Osteoblast (primary cell): ENCODE results near the gene GYG2. TPM values are rescaled to one million over a fixed set of nuclear protein-coding genes. Genes with fewer than 3 reads are reported as not detected.
"Not testable (repeated sequence)": the region's sequence is repeated elsewhere in the genome, so short reads cannot be mapped to it uniquely, and the experiment has no call there.

Source experiments
- DNase-seq: peaks from one replicate; pipeline ENCODE4 v3.0.0; 2011; ENCODE audit warnings: low spot score, mixed read lengths; ENCODE audit not compliant: insufficient read length; ENCODE audit errors: missing footprints
- H2AFZ ChIP-seq: 2 replicates; pipeline ENCODE4 v1.6.0; 2011; ENCODE audit warnings: mild to moderate bottlenecking, low read length
- H3K27ac ChIP-seq: 2 replicates; pipeline ENCODE4 v1.5.1; 2011; ENCODE audit warnings: mild to moderate bottlenecking, low read depth, low read length, moderate library complexity
- H3K27me3 ChIP-seq: 2 replicates; pipeline ENCODE4 v1.6.0; 2012; ENCODE audit warnings: mild to moderate bottlenecking, control low read depth, inconsistent platforms, low read length, moderate library complexity; ENCODE audit not compliant: insufficient read depth
- H3K36me3 ChIP-seq: 2 replicates; pipeline ENCODE4 v1.5.1; 2011; ENCODE audit warnings: mild to moderate bottlenecking, low read length, control low read depth, moderate library complexity; ENCODE audit not compliant: insufficient read depth
- H3K4me1 ChIP-seq: 2 replicates; pipeline ENCODE4 v1.5.1; 2011; ENCODE audit warnings: mild to moderate bottlenecking, low read length, control low read depth, moderate library complexity; ENCODE audit not compliant: insufficient read depth
- H3K4me2 ChIP-seq: 2 replicates; pipeline ENCODE4 v1.6.0; 2011; ENCODE audit warnings: mild to moderate bottlenecking, low read length; ENCODE audit not compliant: insufficient read depth
- H3K4me3 ChIP-seq: fragments of 200-600 bp; sonication (generic); 3 replicates; pipeline ENCODE4 v1.5.1; 2012; ENCODE audit warnings: mild to moderate bottlenecking, low read length, inconsistent platforms; ENCODE audit not compliant: insufficient read depth
- H3K79me2 ChIP-seq: 2 replicates; pipeline ENCODE4 v1.6.0; 2012; ENCODE audit warnings: mild to moderate bottlenecking, low read length, control low read depth, inconsistent platforms; ENCODE audit not compliant: insufficient read depth
- H3K9me3 ChIP-seq: 2 replicates; pipeline ENCODE4 v1.5.1; 2011; ENCODE audit warnings: low read depth, low read length, control low read depth
- H4K20me1 ChIP-seq: 2 replicates; pipeline ENCODE4 v1.6.0; 2012; ENCODE audit warnings: mild to moderate bottlenecking, low read length, control low read depth; ENCODE audit not compliant: insufficient read depth
- total RNA-seq: library from RNA; depleted of rRNA; stranded (reverse); fragments of >200 nt; gene quantifications from 2 replicates; pipeline ENCODE4 v1.2.3, GENCODE V29; 2012
- TF ChIP-seq, protein P1 (sequence below): IDR thresholded peaks from 2 replicates; pipeline ENCODE4 v1.5.1; 2011; ENCODE audit warnings: mild to moderate bottlenecking, low read depth, low read length, moderate library complexity; ENCODE audit errors: extremely low read depth

The GYG2 gene
- total RNA-seq, 1 donor, result 6.2 TPM

DNA sequence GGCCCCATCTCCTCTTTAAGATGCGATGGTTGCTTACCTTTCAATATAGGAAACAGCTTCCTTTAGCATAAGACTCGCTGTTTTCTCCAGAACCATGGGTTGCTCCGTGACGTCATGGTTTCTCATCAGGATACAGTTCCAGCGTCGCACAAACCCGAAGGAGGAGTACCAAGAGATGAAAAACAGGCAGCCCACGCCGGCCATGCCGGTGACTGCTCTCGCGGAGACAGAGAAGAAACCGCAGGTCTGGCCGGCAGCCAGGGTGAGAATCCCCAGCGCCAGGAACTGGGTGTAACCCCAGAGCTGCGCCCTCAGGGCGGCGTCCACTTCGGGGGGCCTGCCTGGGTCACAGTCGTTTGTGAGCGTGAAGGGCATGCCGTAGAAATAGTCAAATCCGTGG lies 89.0 kb downstream of the GYG2 start:
- H3K36me3 ChIP-seq, result peaks cover 4% of the 10 kb centered on the region
- DNase-seq, result peak; percentile 66
- TF ChIP-seq, protein P1, sequence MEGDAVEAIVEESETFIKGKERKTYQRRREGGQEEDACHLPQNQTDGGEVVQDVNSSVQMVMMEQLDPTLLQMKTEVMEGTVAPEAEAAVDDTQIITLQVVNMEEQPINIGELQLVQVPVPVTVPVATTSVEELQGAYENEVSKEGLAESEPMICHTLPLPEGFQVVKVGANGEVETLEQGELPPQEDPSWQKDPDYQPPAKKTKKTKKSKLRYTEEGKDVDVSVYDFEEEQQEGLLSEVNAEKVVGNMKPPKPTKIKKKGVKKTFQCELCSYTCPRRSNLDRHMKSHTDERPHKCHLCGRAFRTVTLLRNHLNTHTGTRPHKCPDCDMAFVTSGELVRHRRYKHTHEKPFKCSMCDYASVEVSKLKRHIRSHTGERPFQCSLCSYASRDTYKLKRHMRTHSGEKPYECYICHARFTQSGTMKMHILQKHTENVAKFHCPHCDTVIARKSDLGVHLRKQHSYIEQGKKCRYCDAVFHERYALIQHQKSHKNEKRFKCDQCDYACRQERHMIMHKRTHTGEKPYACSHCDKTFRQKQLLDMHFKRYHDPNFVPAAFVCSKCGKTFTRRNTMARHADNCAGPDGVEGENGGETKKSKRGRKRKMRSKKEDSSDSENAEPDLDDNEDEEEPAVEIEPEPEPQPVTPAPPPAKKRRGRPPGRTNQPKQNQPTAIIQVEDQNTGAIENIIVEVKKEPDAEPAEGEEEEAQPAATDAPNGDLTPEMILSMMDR, result no peak
- no peaks in the 10 kb centered on the region for H4K20me1 ChIP-seq
- no peaks in the 10 kb centered on the region for H3K4me1 ChIP-seq
- H3K27ac ChIP-seq, result no peak overlapping the region
- no peak overlapping the region for H2AFZ ChIP-seq
- no peaks in the 10 kb centered on the region for H3K79me2 ChIP-seq
- H3K4me2 ChIP-seq, result no peak overlapping the region
- no peaks in the 10 kb centered on the region for H3K27me3 ChIP-seq
- H3K4me3 ChIP-seq, result no peak overlapping the region
- H3K9me3 ChIP-seq, result no peaks in the 10 kb centered on the region

DNA sequence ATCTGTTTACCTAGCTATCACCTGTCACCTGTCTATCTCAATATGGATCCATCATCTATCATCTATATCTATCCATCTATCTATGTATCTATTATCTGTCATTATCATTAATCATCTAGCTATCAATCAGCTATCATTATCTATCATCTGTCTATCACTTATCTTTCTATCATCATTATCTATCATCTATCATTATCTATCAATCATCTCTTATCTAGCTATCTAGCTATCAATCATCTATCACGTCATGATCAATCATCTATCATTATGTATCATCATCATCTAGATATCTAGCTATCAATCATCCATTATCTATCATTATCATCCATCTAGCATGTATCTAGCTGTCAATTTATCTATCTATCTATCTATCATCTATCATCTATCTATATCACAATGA lies 92.5 kb downstream of the GYG2 start:
- Histone ChIP-seq H3K27ac (no peak overlapping the region), H2AFZ (no peak overlapping the region), H3K36me3 (peaks cover 4% of the 10 kb centered on the region), H3K4me3 (no peak overlapping the region), H3K79me2 (no peaks in the 10 kb centered on the region), H3K4me1 (no peaks in the 10 kb centered on the region), H3K4me2 (no peak overlapping the region), H3K27me3 (no peaks in the 10 kb centered on the region), H4K20me1 (no peaks in the 10 kb centered on the region), H3K9me3 (no peaks in the 10 kb centered on the region)
- TF ChIP-seq, protein P1, result no peak
- no peak for DNase-seq

GRCh38 chrX:2921750-2922149 lies 93.0 kb downstream of the GYG2 start:
- no peaks in the 10 kb centered on the region for H3K4me1 ChIP-seq
- H3K79me2 ChIP-seq, result no peaks in the 10 kb centered on the region
- no peaks in the 10 kb centered on the region for H4K20me1 ChIP-seq
- peaks cover 4% of the 10 kb centered on the region for H3K36me3 ChIP-seq
- H3K9me3 ChIP-seq, result no peaks in the 10 kb centered on the region
- TF ChIP-seq, protein P1, result no peak
- no peaks in the 10 kb centered on the region for H3K27me3 ChIP-seq
- H3K4me3 ChIP-seq, result no peak overlapping the region
- no peak overlapping the region for H3K4me2 ChIP-seq
- no peak overlapping the region for H3K27ac ChIP-seq
- no peak for DNase-seq
- H2AFZ ChIP-seq, result no peak overlapping the region

DNA sequence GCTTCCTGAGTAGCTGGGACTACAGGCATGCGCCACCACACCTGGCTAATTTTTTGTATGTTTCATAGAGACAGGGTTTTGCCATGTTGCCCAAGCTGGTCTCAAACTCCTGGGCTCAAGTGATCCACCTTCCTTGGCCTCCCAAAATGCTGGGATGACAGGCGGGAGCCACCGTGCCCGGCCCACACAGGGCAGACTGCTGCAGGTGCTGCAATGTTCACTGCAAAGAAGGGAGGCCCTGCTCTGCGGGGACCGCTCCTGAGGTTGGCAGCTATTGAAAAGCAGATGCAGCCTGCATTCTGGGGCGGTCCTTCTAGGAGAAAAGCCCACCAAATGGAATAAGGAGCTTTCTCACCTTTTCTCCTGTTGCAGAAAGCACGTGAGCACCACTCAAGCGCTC lies 95.4 kb downstream of the GYG2 start:
- Histone ChIP-seq H2AFZ (no peak overlapping the region), H3K79me2 (no peaks in the 10 kb centered on the region), H3K9me3 (no peaks in the 10 kb centered on the region), H3K4me1 (no peaks in the 10 kb centered on the region), H3K27ac (no peak overlapping the region), H3K36me3 (peaks cover 4% of the 10 kb centered on the region), H3K4me2 (no peak overlapping the region), H3K4me3 (no peak overlapping the region), H3K27me3 (no peaks in the 10 kb centered on the region), H4K20me1 (no peaks in the 10 kb centered on the region)
- TF ChIP-seq, protein P1, result no peak
- DNase-seq, result no peak

- not testable (repeated sequence) for H3K79me2 ChIP-seq, H3K4me3 ChIP-seq, DNase-seq, H3K9me3 ChIP-seq, H2AFZ ChIP-seq, H3K27me3 ChIP-seq, H3K36me3 ChIP-seq, H4K20me1 ChIP-seq, H3K4me1 ChIP-seq, H3K27ac ChIP-seq, H3K4me2 ChIP-seq
These were observed 97.5 kb downstream of the GYG2 start for GRCh38 chrX:2926255-2926654.
